Measurements from ENCODE around the gene DMAP1.

The DMAP1 gene, protein sequence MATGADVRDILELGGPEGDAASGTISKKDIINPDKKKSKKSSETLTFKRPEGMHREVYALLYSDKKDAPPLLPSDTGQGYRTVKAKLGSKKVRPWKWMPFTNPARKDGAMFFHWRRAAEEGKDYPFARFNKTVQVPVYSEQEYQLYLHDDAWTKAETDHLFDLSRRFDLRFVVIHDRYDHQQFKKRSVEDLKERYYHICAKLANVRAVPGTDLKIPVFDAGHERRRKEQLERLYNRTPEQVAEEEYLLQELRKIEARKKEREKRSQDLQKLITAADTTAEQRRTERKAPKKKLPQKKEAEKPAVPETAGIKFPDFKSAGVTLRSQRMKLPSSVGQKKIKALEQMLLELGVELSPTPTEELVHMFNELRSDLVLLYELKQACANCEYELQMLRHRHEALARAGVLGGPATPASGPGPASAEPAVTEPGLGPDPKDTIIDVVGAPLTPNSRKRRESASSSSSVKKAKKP

DNA sequence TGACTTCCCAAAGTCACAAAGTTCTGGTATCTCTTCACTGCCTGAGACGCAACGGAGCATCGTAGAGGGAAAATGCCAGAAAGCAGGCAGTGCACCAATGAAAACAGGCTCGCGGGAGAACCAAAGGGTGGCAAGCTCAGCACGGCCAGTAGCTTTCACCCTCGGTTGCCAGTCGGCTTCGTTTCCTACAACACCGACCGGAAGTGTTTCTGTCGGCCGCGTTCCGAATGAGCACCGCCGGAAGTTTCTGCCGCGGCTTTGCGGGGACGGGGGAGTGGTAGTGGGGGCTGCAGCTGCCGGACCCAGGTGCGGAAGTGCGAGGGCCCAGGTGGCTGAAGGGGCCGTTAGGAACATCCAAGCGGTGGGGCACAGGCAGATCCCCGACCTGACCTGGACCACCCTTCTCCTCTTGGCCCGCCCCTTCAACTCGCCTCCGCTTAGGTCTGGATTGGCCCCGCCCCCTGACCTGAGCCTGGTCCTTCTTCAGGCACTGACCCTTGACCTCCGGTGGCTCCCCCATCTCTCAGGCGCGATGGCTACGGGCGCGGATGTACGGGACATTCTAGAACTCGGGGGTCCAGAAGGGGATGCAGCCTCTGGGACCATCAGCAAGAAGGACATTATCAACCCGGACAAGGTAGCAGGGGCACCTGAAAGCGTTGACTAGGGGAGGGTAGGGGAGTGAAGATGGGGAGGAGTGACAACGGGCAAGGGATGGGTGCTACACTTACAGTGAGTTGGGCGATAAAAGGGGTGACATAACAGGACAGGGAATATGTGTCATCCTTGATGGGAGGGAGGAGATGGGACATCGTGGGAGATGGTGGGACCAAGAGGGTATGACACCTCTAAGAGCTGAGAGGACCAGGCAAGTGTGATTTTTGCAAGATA lies at the start of gene DMAP1:
Gene DMAP1, plus strand, starts transcription at position 250 of the 891 bp plus-strand sequence. Its CDS starts 283 bp downstream, at position 533.
- ChIA-PET CTCF (interaction anchor here (0.7 to 3.0 kb wide), 4 partner anchors 82 to 533 kb away, joined by 3 to 20 read pairs (median 4); no protein-coding TSS in a partner anchor), POLR2A (interaction anchor here (0.7 to 1.4 kb wide), 5 partner anchors 12 to 239 kb away, joined by 3 to 4 read pairs (median 3); partner anchors contain the start of gene ATP6V0B)
- no peaks in the 10 kb centered on the region for H3K9me3 ChIP-seq (ENCODE audit: control insufficient read depth, insufficient read depth, low read depth, low read length)
- peaks cover 10 to 42% of the 10 kb centered on the region in 2 experiments for H3K36me3 ChIP-seq (ENCODE audit: control insufficient read depth in 2 of 2, insufficient read depth in 1 of 2, low read length in 2 of 2)
- H3K27ac ChIP-seq (ENCODE audit: extremely low read depth, low read depth, low read length) = no peak within 1 kb of the TSS; the same call in 1 of the 2 replicates
- H3K4me3 ChIP-seq (ENCODE audit: low read depth, low read length) = peak within 1 kb of the TSS; percentile 95
- no peaks in the 10 kb centered on the region for H3K4me1 ChIP-seq (ENCODE audit: control insufficient read depth, insufficient read depth, low read length)
- TF ChIP-seq YY1 (tag by site-specific recombination; IDR thresholded peaks at IDR 0.05) = peak; percentile 88
- TF ChIP-seq ZBTB20 (tag by site-specific recombination; IDR thresholded peaks at IDR 0.05) = peak; percentile 55; the same call in 1 of the 2 replicates
- no peak for TF ChIP-seq ZNF138 (tag by site-specific recombination; IDR thresholded peaks at IDR 0.05; ENCODE audit: borderline replicate concordance)
- no peak for TF ChIP-seq HOXA7 (CRISPR knock-in tag; IDR thresholded peaks at IDR 0.05; ENCODE audit: borderline replicate concordance)
- TF ChIP-seq, protein P1, sequence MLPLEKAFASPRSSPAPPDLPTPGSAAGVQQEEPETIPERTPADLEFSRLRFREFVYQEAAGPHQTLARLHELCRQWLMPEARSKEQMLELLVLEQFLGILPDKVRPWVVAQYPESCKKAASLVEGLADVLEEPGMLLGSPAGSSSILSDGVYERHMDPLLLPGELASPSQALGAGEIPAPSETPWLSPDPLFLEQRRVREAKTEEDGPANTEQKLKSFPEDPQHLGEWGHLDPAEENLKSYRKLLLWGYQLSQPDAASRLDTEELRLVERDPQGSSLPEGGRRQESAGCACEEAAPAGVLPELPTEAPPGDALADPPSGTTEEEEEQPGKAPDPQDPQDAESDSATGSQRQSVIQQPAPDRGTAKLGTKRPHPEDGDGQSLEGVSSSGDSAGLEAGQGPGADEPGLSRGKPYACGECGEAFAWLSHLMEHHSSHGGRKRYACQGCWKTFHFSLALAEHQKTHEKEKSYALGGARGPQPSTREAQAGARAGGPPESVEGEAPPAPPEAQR (tag by site-specific recombination; IDR thresholded peaks at IDR 0.05) = peak; percentile 91
- no peak for TF ChIP-seq ZNF514 (tag by site-specific recombination; IDR thresholded peaks at IDR 0.05)
- TF ChIP-seq WT1 (tag by site-specific recombination; IDR thresholded peaks at IDR 0.05) = 0 out of 2 replicates have a peak, but pooled peaks have one; percentile 11
- TF ChIP-seq ZNF76 (tag by site-specific recombination; IDR thresholded peaks at IDR 0.05; ENCODE audit: borderline replicate concordance, low read depth) = peak; percentile 88
- peak; percentile 98 for TF ChIP-seq ZFP37 (tag by site-specific recombination; IDR thresholded peaks at IDR 0.05)
- TF ChIP-seq, protein P2, sequence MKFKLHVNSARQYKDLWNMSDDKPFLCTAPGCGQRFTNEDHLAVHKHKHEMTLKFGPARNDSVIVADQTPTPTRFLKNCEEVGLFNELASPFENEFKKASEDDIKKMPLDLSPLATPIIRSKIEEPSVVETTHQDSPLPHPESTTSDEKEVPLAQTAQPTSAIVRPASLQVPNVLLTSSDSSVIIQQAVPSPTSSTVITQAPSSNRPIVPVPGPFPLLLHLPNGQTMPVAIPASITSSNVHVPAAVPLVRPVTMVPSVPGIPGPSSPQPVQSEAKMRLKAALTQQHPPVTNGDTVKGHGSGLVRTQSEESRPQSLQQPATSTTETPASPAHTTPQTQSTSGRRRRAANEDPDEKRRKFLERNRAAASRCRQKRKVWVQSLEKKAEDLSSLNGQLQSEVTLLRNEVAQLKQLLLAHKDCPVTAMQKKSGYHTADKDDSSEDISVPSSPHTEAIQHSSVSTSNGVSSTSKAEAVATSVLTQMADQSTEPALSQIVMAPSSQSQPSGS (tag by site-specific recombination; IDR thresholded peaks at IDR 0.05; ENCODE audit: low read depth) = no peak
- peak; percentile 67; the same call in 1 of the 2 replicates for TF ChIP-seq ZNF596 (tag by site-specific recombination; IDR thresholded peaks at IDR 0.05)
- TF ChIP-seq ZNF747 (tag by site-specific recombination; IDR thresholded peaks at IDR 0.05) = 0 out of 2 replicates have a peak, but pooled peaks have one; percentile 80
- TF ChIP-seq ZNF211 (tag by site-specific recombination; IDR thresholded peaks at IDR 0.05; ENCODE audit: low read depth) = no peak
- TF ChIP-seq ZSCAN30 (tag by site-specific recombination; IDR thresholded peaks at IDR 0.05) = peak; percentile 99
- TF ChIP-seq ZNF624 (tag by site-specific recombination; IDR thresholded peaks at IDR 0.05) = peak; percentile 88; the same call in 1 of the 2 replicates
- peak; percentile 85 for TF ChIP-seq BCL11A (tag by site-specific recombination; IDR thresholded peaks at IDR 0.05; ENCODE audit: low read depth)
- TF ChIP-seq ZNF23 (tag by site-specific recombination; IDR thresholded peaks at IDR 0.05; ENCODE audit: borderline replicate concordance) = peak; percentile 67; the same call in 1 of the 2 replicates
- TF ChIP-seq ZBTB8A (tag by site-specific recombination; IDR thresholded peaks at IDR 0.05) = peak; percentile 75
- peak; percentile 99 for TF ChIP-seq ZNF324 (tag by site-specific recombination; IDR thresholded peaks at IDR 0.05)
- TF ChIP-seq ZNF791 (tag by site-specific recombination; IDR thresholded peaks at IDR 0.05) = no peak
- TF ChIP-seq, protein P3, sequence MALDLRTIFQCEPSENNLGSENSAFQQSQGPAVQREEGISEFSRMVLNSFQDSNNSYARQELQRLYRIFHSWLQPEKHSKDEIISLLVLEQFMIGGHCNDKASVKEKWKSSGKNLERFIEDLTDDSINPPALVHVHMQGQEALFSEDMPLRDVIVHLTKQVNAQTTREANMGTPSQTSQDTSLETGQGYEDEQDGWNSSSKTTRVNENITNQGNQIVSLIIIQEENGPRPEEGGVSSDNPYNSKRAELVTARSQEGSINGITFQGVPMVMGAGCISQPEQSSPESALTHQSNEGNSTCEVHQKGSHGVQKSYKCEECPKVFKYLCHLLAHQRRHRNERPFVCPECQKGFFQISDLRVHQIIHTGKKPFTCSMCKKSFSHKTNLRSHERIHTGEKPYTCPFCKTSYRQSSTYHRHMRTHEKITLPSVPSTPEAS (tag by site-specific recombination; IDR thresholded peaks at IDR 0.05) = peak; percentile 72
- TF ChIP-seq, protein P4, sequence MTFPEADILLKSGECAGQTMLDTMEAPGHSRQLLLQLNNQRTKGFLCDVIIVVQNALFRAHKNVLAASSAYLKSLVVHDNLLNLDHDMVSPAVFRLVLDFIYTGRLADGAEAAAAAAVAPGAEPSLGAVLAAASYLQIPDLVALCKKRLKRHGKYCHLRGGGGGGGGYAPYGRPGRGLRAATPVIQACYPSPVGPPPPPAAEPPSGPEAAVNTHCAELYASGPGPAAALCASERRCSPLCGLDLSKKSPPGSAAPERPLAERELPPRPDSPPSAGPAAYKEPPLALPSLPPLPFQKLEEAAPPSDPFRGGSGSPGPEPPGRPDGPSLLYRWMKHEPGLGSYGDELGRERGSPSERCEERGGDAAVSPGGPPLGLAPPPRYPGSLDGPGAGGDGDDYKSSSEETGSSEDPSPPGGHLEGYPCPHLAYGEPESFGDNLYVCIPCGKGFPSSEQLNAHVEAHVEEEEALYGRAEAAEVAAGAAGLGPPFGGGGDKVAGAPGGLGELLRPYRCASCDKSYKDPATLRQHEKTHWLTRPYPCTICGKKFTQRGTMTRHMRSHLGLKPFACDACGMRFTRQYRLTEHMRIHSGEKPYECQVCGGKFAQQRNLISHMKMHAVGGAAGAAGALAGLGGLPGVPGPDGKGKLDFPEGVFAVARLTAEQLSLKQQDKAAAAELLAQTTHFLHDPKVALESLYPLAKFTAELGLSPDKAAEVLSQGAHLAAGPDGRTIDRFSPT (tag by site-specific recombination; IDR thresholded peaks at IDR 0.05) = peak; percentile 65; the same call in 1 of the 2 replicates
- TF ChIP-seq ZNF157 (tag by site-specific recombination; IDR thresholded peaks at IDR 0.05) = peak; percentile 50
- TF ChIP-seq ZNF394 (tag by site-specific recombination; IDR thresholded peaks at IDR 0.05; ENCODE audit: borderline replicate concordance) = peak; percentile 86
- peak; percentile 70 for TF ChIP-seq ZNF341 (tag by site-specific recombination; IDR thresholded peaks at IDR 0.05; ENCODE audit: low read depth)
- peak; percentile 100 for TF ChIP-seq ZNF660 (tag by site-specific recombination; IDR thresholded peaks at IDR 0.05)
- TF ChIP-seq ZNF311 (tag by site-specific recombination; IDR thresholded peaks at IDR 0.05; ENCODE audit: borderline replicate concordance) = no peak
- TF ChIP-seq SP3 (tag by site-specific recombination; IDR thresholded peaks at IDR 0.05) = peak; percentile 91
- TF ChIP-seq ZNF10 (tag by site-specific recombination; IDR thresholded peaks at IDR 0.05) = peak; percentile 62; the same call in 1 of the 2 replicates
- TF ChIP-seq ZNF404 (tag by site-specific recombination; IDR thresholded peaks at IDR 0.05) = no peak

Measured in HEK293 (cell line).